ENCODE results near the gene RGP1. TPM values are rescaled to one million over a fixed set of nuclear protein-coding genes. Genes with fewer than 3 reads are reported as not detected.

RGP1 gene
- total RNA-seq, 2 experiments from 2014 or later = 13.5 to 27.1 TPM

DNA sequence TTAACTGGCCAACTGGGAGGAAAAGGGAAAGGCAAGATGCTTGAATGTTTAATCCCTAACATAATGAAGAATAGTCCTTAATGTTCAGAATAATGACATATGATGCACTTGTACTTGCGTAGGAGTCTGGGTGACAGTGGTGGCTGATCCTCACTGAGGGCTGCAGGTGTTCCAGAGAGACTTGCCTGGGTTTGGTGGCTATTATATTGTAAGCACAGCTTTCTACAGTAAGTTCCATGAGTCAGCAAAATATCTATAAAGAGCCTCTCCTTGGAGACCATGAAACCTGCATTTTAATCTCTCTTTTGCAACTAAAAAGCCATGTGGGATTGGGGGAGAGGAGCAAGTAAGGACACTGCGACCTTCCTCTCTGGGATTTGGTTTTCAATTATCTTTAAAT, 40.5 kb downstream of the RGP1 start:
- POLR2A ChIA-PET = interaction anchor here (0.5 to 1.5 kb wide), 3 partner anchors 37 to 149 kb away, joined by 3 to 6 read pairs (median 5); partner anchors contain the start of genes GBA2 and RGP1
- Histone ChIP-seq H3K9me2 (ENCODE audit: insufficient read depth, low read length) (no peaks in the 10 kb centered on the region), H4K20me1 (ENCODE audit: insufficient read depth, low read length) (no peaks in the 10 kb centered on the region), H2AFZ (ENCODE audit: low read length) (no peak overlapping the region), H3K4me1 (ENCODE audit: insufficient read depth, low read length, poor library complexity, severe bottlenecking) (peaks cover 19% of the 10 kb centered on the region), H3K27ac (ENCODE audit: low read depth, low read length, poor library complexity, severe bottlenecking) (no peak overlapping the region), H3K9me3 (ENCODE audit: low read length) (no peaks in the 10 kb centered on the region), H3K4me2 (ENCODE audit: low read length) (no peak overlapping the region), H3K36me3 (ENCODE audit: insufficient read depth, low read length) (peaks cover 3% of the 10 kb centered on the region; the same call in 1 of the 2 replicates), H3K4me3 (ENCODE audit: low read depth, low read length, poor library complexity, severe bottlenecking) (no peak overlapping the region), H3K79me2 (ENCODE audit: insufficient read depth, low read depth, low read length) (no peaks in the 10 kb centered on the region)
- CTCF ChIA-PET (ENCODE audit: unreplicated experiment) = interaction anchor here (0.8 to 1.4 kb wide), 4 partner anchors 14 to 93 kb away, joined by 3 to 5 read pairs (median 4); partner anchors contain the start of gene HINT2
- no peak for DNase-seq (ENCODE audit: low spot score)
- intact Hi-C loops (cut with micrococcal nuclease; ENCODE audit: unreplicated experiment) = no loop called here
- BruUV-seq (replicated peaks) = no TSS peak
- no peak for TF ChIP-seq EZH2phosphoT487 (IDR thresholded peaks at IDR 0.05; ENCODE audit: borderline replicate concordance, low read depth, low read length)
- TF ChIP-seq, protein P1, sequence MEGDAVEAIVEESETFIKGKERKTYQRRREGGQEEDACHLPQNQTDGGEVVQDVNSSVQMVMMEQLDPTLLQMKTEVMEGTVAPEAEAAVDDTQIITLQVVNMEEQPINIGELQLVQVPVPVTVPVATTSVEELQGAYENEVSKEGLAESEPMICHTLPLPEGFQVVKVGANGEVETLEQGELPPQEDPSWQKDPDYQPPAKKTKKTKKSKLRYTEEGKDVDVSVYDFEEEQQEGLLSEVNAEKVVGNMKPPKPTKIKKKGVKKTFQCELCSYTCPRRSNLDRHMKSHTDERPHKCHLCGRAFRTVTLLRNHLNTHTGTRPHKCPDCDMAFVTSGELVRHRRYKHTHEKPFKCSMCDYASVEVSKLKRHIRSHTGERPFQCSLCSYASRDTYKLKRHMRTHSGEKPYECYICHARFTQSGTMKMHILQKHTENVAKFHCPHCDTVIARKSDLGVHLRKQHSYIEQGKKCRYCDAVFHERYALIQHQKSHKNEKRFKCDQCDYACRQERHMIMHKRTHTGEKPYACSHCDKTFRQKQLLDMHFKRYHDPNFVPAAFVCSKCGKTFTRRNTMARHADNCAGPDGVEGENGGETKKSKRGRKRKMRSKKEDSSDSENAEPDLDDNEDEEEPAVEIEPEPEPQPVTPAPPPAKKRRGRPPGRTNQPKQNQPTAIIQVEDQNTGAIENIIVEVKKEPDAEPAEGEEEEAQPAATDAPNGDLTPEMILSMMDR (conservative IDR thresholded peaks at IDR 0.05; ENCODE audit: low read length) = no peak

DNA sequence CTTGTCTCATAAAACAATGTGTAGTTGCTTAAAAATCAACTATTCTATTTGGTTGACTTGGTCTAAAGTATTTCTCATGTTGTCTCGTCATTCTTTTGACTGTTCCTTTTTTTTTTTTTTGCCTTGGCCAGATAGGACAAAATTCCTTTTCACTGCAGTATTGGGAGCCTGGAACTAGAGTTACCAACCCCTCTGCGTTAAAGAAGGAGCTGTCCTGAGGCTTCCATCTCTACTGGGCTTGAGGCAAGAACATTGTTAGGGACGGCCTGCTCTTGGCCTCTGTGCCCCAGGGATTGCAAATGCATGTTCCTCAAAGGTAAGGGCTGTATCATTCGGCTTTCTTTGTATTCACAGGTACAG, 40.9 kb downstream of the RGP1 start:
- Histone ChIP-seq H3K27ac (ENCODE audit: low read depth, low read length, poor library complexity, severe bottlenecking) (no peak overlapping the region), H4K20me1 (ENCODE audit: insufficient read depth, low read length) (no peaks in the 10 kb centered on the region), H3K4me1 (ENCODE audit: insufficient read depth, low read length, poor library complexity, severe bottlenecking) (peaks cover 18% of the 10 kb centered on the region), H3K36me3 (ENCODE audit: insufficient read depth, low read length) (peaks cover 3% of the 10 kb centered on the region; the same call in 1 of the 2 replicates), H3K9me2 (ENCODE audit: insufficient read depth, low read length) (no peaks in the 10 kb centered on the region), H2AFZ (ENCODE audit: low read length) (no peak overlapping the region), H3K79me2 (ENCODE audit: insufficient read depth, low read depth, low read length) (no peaks in the 10 kb centered on the region), H3K9me3 (ENCODE audit: low read length) (no peaks in the 10 kb centered on the region), H3K4me3 (ENCODE audit: low read depth, low read length, poor library complexity, severe bottlenecking) (no peak overlapping the region), H3K4me2 (ENCODE audit: low read length) (no peak overlapping the region)
- DNase-seq (ENCODE audit: low spot score) = no peak
- CTCF ChIA-PET (ENCODE audit: unreplicated experiment) = interaction anchor here (0.6 to 1.4 kb wide), 6 partner anchors 15 to 92 kb away, joined by 3 to 5 read pairs (median 3); partner anchors contain the start of gene HINT2
- no TSS peak for BruUV-seq (replicated peaks)
- POLR2A ChIA-PET = interaction anchor here (0.6 to 1.1 kb wide), 4 partner anchors 12 to 59 kb away, joined by 3 to 4 read pairs (median 3); no protein-coding TSS in a partner anchor
- TF ChIP-seq, protein P1 (conservative IDR thresholded peaks at IDR 0.05; ENCODE audit: low read length) = no peak
- TF ChIP-seq EZH2phosphoT487 (IDR thresholded peaks at IDR 0.05; ENCODE audit: borderline replicate concordance, low read depth, low read length) = no peak
- intact Hi-C loops (cut with micrococcal nuclease; ENCODE audit: unreplicated experiment) = loop anchor here (1.0 to 10.0 kb wide), 3 partner anchors 36 to 235 kb away; no protein-coding TSS in a partner anchor
